WTC11 (cell line): ENCODE data around the gene CACNA2D4. TPM values are rescaled to one million over a fixed set of nuclear protein-coding genes. Genes with fewer than 3 reads are reported as not detected.

Experiments
- ATAC-seq: fragments of 200-7000 bp; cut with Tn5 transposase; 2 replicates; pipeline ENCODE4 v1.10.0; 2021; ENCODE audit warnings: mild to moderate bottlenecking, moderate library complexity
- CTCF ChIA-PET: fragments of 300-600 bp; sonication (Branson Sonifier 250); formaldehyde crosslinking; loops from one replicate; lab custom pipeline; 2021; ENCODE audit warnings: antibody characterized with exemption; lab: Charles Lee
- POLR2A ChIA-PET: fragments of 350-600 bp; sonication (Branson Sonifier 250); formaldehyde crosslinking; loops from one replicate; lab custom pipeline; 2021; ENCODE audit warnings: antibody characterized with exemption; lab: Charles Lee
- DNase-seq: peaks from one replicate; pipeline ENCODE4 v3.0.0; 2021; ENCODE audit warnings: low spot score
- H3K27ac Mint-ChIP-seq: 2 replicates; pipeline ENCODE4 v1.8.0; 2021; ENCODE audit warnings: mixed read lengths
- H3K27me3 Mint-ChIP-seq: 2 replicates; pipeline ENCODE4 v1.8.0; 2021; ENCODE audit warnings: low read depth, mild to moderate bottlenecking, moderate library complexity, mixed read lengths
- H3K36me3 Mint-ChIP-seq: 2 replicates; pipeline ENCODE4 v1.8.0; 2021; ENCODE audit warnings: mixed read lengths
- H3K4me1 Mint-ChIP-seq: 2 replicates; pipeline ENCODE4 v1.8.0; 2022; ENCODE audit warnings: mixed read lengths
- H3K4me3 Mint-ChIP-seq: 2 replicates; pipeline ENCODE4 v1.8.0; 2021; ENCODE audit warnings: mild to moderate bottlenecking, moderate library complexity, mixed read lengths
- H3K9me3 Mint-ChIP-seq: 2 replicates; pipeline ENCODE4 v1.8.0; 2021; ENCODE audit warnings: mixed read lengths
- AR ChIP-seq: fragments of 250-450 bp; sonication (Bioruptor Pico); IDR thresholded peaks from 2 replicates; pipeline ENCODE4 v1.9.0; 2021; ENCODE audit warnings: mild to moderate bottlenecking
- CDX4 ChIP-seq: fragments of 250-450 bp; sonication (Bioruptor Pico); IDR thresholded peaks from 2 replicates; pipeline ENCODE4 v1.9.0; 2021; ENCODE audit warnings: moderate library complexity, mild to moderate bottlenecking, inconsistent platforms, borderline replicate concordance
- E2F4 ChIP-seq: sonication (generic); formaldehyde crosslinking; IDR thresholded peaks from 2 replicates; pipeline ENCODE4 v1.8.1; 2022; ENCODE audit warnings: low read depth, mild to moderate bottlenecking, moderate library complexity, missing genetic modification reagents, borderline replicate concordance
- FOXK1 ChIP-seq: sonication (generic); formaldehyde crosslinking; IDR thresholded peaks from 2 replicates; pipeline ENCODE4 v1.8.0; 2022; ENCODE audit warnings: mild to moderate bottlenecking, moderate library complexity, missing genetic modification reagents
- GTF2I ChIP-seq: fragments of 250-450 bp; sonication (Bioruptor Pico); conservative IDR thresholded peaks from 2 replicates; pipeline ENCODE4 v1.4.0; 2021; ENCODE audit warnings: mild to moderate bottlenecking
- IRF1 ChIP-seq: sonication (generic); formaldehyde crosslinking; IDR thresholded peaks from 2 replicates; pipeline ENCODE4 v1.8.0; 2023; ENCODE audit warnings: missing genetic modification reagents
- IRF2 ChIP-seq: sonication (generic); formaldehyde crosslinking; IDR thresholded peaks from 2 replicates; pipeline ENCODE4 v1.8.0; 2022; ENCODE audit warnings: low read depth, missing genetic modification reagents, borderline replicate concordance
- JAZF1 ChIP-seq: fragments of 250-450 bp; sonication (Bioruptor Pico); IDR thresholded peaks from 2 replicates; pipeline ENCODE4 v1.9.0; 2021; ENCODE audit warnings: moderate library complexity, mild to moderate bottlenecking, inconsistent platforms
- MAX ChIP-seq: sonication (generic); formaldehyde crosslinking; IDR thresholded peaks from 2 replicates; pipeline ENCODE4 v1.8.0; 2022; ENCODE audit warnings: mild to moderate bottlenecking, missing genetic modification reagents
- MXD4 ChIP-seq: fragments of 250-450 bp; sonication (Bioruptor Pico); IDR thresholded peaks from 2 replicates; pipeline ENCODE4 v1.8.0; 2021; ENCODE audit warnings: mild to moderate bottlenecking, moderate library complexity, borderline replicate concordance
- NR1H2 ChIP-seq: sonication (generic); formaldehyde crosslinking; IDR thresholded peaks from 2 replicates; pipeline ENCODE4 v1.9.0; 2021; ENCODE audit warnings: mild to moderate bottlenecking, moderate library complexity, missing genetic modification reagents
- RORB ChIP-seq: fragments of 250-450 bp; sonication (Bioruptor Pico); IDR thresholded peaks from 2 replicates; pipeline ENCODE4 v1.9.0; 2021; ENCODE audit warnings: mild to moderate bottlenecking
- SMAD3 ChIP-seq: sonication (generic); formaldehyde crosslinking; IDR thresholded peaks from 2 replicates; pipeline ENCODE4 v1.8.0; 2022; ENCODE audit warnings: missing genetic modification reagents, mild to moderate bottlenecking, borderline replicate concordance
- TP53 ChIP-seq: sonication (generic); formaldehyde crosslinking; IDR thresholded peaks from 2 replicates; pipeline ENCODE4 v1.8.1; 2023; ENCODE audit warnings: mild to moderate bottlenecking, missing genetic modification reagents
- ZNF219 ChIP-seq: sonication (generic); formaldehyde crosslinking; IDR thresholded peaks from 2 replicates; pipeline ENCODE4 v1.8.0; 2023; ENCODE audit warnings: missing genetic modification reagents, mild to moderate bottlenecking, borderline replicate concordance
- ZNF263 ChIP-seq: sonication (generic); formaldehyde crosslinking; IDR thresholded peaks from 2 replicates; pipeline ENCODE4 v1.8.1; 2022; ENCODE audit warnings: low read depth, mild to moderate bottlenecking, moderate library complexity, missing genetic modification reagents
- ZNF416 ChIP-seq: fragments of 250-450 bp; sonication (Bioruptor Pico); IDR thresholded peaks from 2 replicates; pipeline ENCODE4 v1.9.0; 2021; ENCODE audit warnings: mild to moderate bottlenecking, inconsistent platforms
- ZNF512 ChIP-seq: sonication (generic); formaldehyde crosslinking; IDR thresholded peaks from 2 replicates; pipeline ENCODE4 v1.8.1; 2022; ENCODE audit warnings: missing genetic modification reagents, borderline replicate concordance
- total RNA-seq: library from RNA; stranded (reverse); gene quantifications from 3 replicates; pipeline ENCODE4 v1.2.3, GENCODE V29; 2021

Gene CACNA2D4
- total RNA-seq, 1 experiment from 2014 or later: 0.04 TPM

GRCh38 chr12:1823237-1823636 is 95.2 kb downstream of the CACNA2D4 start (continued):
- TF ChIP-seq E2F4 (no peak), MXD4 (CRISPR knock-in tag) (no peak), IRF1 (CRISPR knock-in tag) (no peak), CDX4 (no peak), IRF2 (CRISPR knock-in tag) (no peak), ZNF263 (CRISPR knock-in tag) (no peak), JAZF1 (CRISPR knock-in tag) (no peak), AR (no peak), RORB (CRISPR knock-in tag) (no peak), ZNF219 (CRISPR knock-in tag) (no peak)
- TF ChIP-seq, all 79 proteins: peak for 0

GRCh38 chr12:1822699-1823098 is 95.8 kb downstream of the CACNA2D4 start:
- CTCF ChIA-PET: interaction anchor here (4.1 kb wide), 1 partner anchor 117 kb away, joined by 26 read pairs; no protein-coding TSS in a partner anchor
- POLR2A ChIA-PET: no interaction called here
- ATAC-seq: no peak
- Mint-ChIP-seq H3K36me3 (no peaks in the 10 kb centered on the region), H3K27ac (no peak overlapping the region), H3K4me1 (peaks cover 18% of the 10 kb centered on the region), H3K4me3 (no peak overlapping the region), H3K27me3 (peaks cover 35% of the 10 kb centered on the region), H3K9me3 (no peaks in the 10 kb centered on the region)
- no peak for DNase-seq
- no peak for TF ChIP-seq FOXK1 (CRISPR knock-in tag)
- no peak for TF ChIP-seq ZNF219 (CRISPR knock-in tag)
- no peak for TF ChIP-seq NR1H2 (CRISPR knock-in tag)
- TF ChIP-seq GTF2I (CRISPR knock-in tag): no peak
- TF ChIP-seq ZNF416 (CRISPR knock-in tag): no peak
- TF ChIP-seq TP53 (CRISPR knock-in tag): no peak
- no peak for TF ChIP-seq ZNF512 (CRISPR knock-in tag)
- no peak for TF ChIP-seq MAX (CRISPR knock-in tag)
- TF ChIP-seq SMAD3 (CRISPR knock-in tag): no peak
